C4-2B (cell line): Measurements from ENCODE around the gene MAP3K13.

Source experiments
- CTCF ChIP-seq: fragments of 450-650 bp; conservative IDR thresholded peaks from 2 replicates; pipeline ENCODE4 v1.5.1; 2017; ENCODE audit warnings: mild to moderate bottlenecking
- ZFX ChIP-seq: fragments of 450-650 bp; IDR thresholded peaks from 2 replicates; pipeline ENCODE4 v1.6.1; 2017

DNA sequence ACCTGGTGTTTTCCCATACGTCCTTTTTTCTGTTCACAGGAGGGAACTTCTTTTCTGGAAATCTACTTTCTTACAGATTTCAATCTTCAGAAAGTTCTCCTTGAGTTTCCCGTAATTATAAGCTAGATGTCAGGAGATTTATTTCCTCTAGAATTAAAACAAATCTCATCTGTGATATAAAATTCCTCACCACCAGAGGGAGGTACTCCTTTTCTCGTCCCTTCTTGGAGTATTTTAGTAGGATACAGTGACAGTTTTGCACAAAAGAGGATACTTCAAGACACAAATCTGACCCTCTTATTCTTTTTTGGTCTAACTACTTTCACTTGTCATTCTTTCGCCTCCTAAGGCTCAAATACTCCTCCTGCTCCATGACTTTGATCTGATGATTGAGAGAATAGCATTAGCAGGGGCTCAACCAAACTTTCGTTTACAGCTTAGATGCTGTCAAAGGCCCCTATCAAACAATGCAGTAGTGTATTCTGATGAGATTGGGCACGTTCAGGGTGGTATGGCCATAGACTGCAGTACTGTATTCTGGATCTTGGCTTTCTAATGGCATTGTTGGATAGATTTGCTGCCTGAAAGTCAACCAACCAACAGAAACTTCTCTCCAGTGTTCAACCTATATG, 97.9 kb downstream of the MAP3K13 start:
- TF ChIP-seq CTCF = peak; percentile 84
- no peak for TF ChIP-seq ZFX
